Myocyte (in vitro differentiated cells): ENCODE results near the gene ABLIM2. TPM values are rescaled to one million over a fixed set of nuclear protein-coding genes. Genes with fewer than 3 reads are reported as not detected.
A peak's percentile ranks its signal among the peaks of the same experiment; 100 is the strongest.

Experiments used
- DNase-seq: peaks from one replicate; pipeline ENCODE4 v3.0.0-alpha.2; 2012; ENCODE audit warnings: low read depth
- total RNA-seq: library from RNA; depleted of rRNA; stranded (reverse); fragments of >200 nt; gene quantifications from 2 replicates; pipeline ENCODE4 v1.2.3, GENCODE V29; 2014

The ABLIM2 gene
- total RNA-seq, 1 donor from 2014 or later = 4.0 TPM

GRCh38 chr4:8105306-8106100 lies 53.1 kb downstream of the ABLIM2 start:
- no peak for DNase-seq

GRCh38 chr4:8104491-8105305 lies 53.9 kb downstream of the ABLIM2 start:
- no peak for DNase-seq

DNA sequence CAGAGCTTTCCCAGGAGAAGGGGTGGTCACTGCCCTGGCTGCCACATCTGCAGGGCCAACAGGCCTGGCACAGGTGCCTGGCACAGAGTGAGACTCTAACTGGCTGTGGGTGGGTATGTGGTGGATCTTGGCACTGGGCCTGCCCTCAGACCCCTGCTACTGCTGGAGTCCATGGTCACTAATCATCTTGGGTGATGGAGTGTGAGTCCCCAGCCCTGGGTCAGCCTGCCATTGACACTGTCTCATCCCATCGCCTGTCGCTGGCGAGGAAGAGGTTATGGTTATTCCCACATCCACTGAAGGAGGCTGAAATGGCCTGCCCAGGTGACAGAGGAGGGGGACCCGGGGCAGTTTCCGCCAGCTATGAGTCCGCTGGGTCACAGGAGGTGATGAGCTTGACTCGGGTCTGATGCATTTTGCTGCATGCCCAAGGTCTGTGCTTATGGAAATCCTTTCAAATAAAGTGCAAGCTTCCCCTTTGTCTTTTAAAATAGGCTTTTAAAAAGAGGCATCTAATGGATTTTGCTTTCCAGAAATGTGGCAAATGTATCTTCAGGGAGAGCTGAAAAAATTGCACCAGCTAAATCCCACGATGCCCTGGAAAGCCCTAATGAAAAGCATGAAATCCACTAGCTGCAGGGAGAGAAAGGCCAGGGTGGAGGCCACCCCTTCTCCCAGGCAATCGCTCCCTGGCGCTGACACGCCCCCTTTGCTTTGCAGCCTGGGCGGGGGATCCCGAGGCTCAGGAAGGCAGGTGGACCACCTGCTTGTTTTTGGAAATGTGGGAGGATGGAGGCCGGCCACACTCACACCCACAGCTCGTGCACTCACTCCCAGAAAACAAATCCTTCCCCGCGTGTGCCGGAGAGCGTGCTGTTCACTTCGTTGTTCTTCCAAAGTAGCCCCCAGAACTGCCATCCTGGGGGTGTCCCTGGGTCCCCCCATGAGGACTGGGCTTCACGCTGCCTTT lies 54.9 kb downstream of the ABLIM2 start:
- DNase-seq = no peak

- DNase-seq = no peak
These were observed 55.8 kb downstream of the ABLIM2 start for GRCh38 chr4:8102831-8103230.

GRCh38 chr4:8102076-8102355 lies 56.6 kb downstream of the ABLIM2 start:
- no peak for DNase-seq

DNA sequence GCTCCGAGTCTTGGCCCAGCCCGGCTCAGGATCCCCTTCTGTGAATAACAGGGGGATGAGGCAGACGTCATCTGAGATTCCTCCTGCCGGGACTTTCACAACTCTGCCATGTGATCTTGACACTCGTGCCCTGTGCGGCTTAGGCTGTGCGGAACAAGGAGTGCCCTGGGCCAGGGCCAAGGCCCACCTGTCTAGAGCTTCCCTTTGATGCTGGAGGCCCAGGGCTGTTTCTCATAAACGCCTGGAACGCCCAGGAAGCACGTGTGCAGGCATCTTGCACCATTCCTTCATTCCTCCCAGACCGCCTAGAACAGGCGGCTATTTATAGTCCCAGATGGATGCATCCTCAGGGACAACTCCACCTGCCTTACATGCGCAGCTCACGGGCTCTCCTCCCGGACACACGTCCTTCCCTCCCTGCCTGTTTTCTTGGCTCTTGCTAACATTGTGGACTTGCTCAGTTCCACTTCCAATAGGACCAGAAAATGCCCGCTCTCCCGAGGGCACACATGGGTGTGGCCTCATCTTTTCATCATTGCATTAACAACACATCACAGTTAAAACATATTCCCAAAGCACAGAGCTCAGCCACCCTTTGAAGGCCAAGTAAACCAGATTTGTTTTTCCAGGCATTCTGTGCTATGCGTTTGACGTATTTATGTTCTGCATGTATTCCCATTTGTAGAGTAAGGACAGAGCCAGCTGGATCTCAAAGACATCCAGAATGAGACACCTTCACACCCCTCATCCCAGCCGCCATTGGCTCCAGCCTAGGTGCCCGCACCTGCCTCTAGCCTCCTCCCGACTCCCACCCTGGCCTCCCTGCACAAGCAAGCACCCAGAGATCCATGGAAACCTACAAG lies 57.2 kb downstream of the ABLIM2 start:
- DNase-seq = peak; percentile 70

DNA sequence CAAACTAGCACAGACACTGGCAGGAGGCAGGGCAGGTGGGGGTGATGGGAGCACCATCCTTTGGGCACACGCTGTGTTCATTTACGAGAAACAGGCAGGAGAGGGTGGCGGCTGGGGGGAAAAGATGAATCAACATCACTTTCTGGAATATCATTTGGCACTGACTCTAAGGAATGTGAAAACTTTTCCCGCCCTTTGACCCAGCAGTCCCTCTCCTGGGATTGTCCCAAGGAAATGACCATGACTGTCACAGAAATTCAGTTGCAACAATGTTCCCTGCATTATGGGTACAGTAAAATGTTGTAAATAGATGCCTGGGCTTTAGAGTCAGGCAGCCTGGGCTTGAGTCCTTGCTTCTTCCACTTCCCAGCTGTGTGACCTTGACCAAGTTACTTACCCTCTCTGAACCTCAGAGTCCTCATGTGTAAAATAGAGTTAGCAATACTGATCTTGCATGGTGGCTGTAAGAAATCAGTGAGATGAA lies 58.6 kb downstream of the ABLIM2 start:
- DNase-seq = no peak

DNA sequence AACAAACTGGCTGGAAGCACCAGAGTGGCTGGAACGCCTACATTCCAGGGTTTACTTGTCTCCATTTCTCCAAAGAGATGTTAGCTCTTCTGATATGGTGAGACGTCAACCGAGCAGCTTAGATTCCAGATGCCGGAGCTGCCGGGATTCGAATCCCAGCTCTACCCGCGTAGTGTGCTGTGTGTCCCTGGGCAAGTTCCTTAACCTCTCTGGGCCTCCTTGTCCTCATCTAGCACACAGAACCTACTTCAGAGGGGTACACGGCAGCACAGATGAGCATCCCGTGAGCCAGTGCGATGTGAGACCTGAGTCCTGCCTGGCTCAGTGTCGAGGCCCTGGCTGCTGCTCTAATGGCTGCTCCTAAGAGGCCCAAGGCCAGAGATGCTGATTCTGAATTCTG lies 60.1 kb downstream of the ABLIM2 start:
- no peak for DNase-seq

DNA sequence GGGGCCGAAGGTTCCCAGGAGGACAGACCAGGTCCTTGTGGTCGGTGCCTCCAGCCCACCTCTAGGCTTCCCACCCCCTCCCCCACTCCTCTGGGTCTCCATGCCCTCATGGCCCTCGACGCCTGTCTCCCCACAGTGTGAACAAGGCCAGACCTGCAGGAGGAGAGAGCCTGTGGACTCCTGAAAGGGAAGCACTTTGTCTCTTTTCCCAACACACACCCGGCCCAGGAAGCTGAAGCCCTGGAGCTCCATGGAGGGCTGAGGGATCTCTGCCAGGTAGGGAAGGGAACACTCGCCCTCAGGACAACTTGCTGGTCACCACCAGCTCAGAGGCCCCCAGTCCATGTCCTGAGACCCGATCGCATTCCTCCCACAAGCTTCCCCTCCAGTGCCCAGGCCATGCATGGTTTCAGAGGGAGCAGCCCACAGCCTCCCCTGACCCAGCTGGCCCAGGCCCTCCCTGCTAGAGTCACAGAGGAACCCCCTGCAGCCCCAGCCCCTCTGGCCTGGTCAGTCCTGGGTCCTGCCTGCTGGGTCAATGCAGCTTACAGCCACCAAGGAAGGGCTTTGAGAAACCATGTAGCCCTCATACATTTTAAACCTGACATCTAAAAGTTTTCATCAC lies 60.8 kb downstream of the ABLIM2 start:
- no peak for DNase-seq

DNA sequence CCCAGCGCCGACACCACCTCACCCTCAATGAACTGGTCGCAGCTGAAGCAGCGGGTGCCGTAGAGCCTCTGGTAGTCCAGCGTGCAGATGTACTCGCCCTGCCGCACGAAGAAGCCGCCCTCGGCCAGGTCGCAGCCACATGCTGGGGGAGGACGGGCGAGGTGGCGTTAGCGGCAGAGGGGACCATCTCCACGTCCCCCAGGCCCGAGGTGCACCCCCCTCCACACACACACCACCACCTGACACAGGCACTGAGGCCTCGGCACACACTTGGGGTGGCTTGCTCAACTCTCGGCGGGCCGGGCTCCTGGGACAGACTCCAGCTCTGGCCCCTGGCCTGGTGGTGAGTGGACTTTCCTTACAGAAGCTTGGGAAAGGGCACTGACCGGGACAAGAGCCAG lies 61.5 kb downstream of the ABLIM2 start:
- DNase-seq = no peak

- no peak for DNase-seq
These were observed 61.9 kb downstream of the ABLIM2 start for GRCh38 chr4:8096690-8097061.

GRCh38 chr4:8095956-8096689 lies 62.5 kb downstream of the ABLIM2 start:
- no peak for DNase-seq

DNA sequence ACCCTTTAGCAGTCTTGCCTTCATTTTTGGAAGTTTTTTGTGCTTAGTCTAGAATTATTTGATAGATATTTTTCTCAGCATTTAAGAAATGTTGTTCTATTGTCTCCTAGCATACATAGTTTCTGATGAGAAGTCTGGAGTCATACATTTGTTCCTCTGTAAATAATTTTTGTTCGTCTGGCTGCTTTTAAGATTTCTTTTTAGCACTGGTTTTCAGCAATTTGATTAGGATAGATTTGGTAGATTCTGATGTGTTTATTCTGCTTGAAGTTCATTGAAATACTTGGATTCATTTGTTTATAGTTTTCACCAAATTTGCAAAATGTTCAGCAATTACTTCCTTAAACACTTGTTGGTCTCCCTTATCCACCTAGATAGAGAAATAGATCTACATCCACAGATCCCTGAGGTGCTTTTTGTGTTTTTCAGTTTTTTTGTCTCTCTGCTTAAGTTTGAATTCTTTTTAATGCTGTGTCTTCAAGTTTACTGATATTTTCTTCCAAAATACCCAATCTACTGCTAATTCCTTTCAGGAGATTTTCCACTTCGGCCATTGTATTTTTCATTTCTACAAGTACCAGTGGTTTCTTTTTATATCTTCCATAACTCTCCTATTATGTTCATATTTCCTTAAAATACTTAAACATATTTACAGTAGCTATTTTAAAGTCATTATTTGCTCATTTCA lies 64.9 kb downstream of the ABLIM2 start:
- DNase-seq = no peak

GRCh38 chr4:8092282-8092681 lies 66.3 kb downstream of the ABLIM2 start:
- DNase-seq = no peak

GRCh38 chr4:8090744-8091301 lies 67.8 kb downstream of the ABLIM2 start:
- no peak for DNase-seq

GRCh38 chr4:8090312-8090711 lies 68.3 kb downstream of the ABLIM2 start:
- DNase-seq = no peak

GRCh38 chr4:8089862-8090261 lies 68.8 kb downstream of the ABLIM2 start:
- no peak for DNase-seq

- no peak for DNase-seq
These were observed 69.6 kb downstream of the ABLIM2 start for GRCh38 chr4:8088966-8089491.
